Right lobe of liver (tissue), 6 donors: ENCODE data around the gene CHRM4. TPM values are rescaled to one million over a fixed set of nuclear protein-coding genes. Genes with fewer than 3 reads are reported as not detected.

Experiments
- ATAC-seq, 4 donors: fragments of 200-7000 bp; cut with Tn5 transposase; one replicate each; pipeline ENCODE4 v1.9.1; 2020; ENCODE audit warnings: mild to moderate bottlenecking in 4 of 4, moderate library complexity in 4 of 4
- DNase-seq, 3 donors: peaks; one replicate each; pipeline ENCODE4 v3.0.0-alpha.2; 2020
- H3K27ac ChIP-seq, 3 donors: fragments of 200-600 bp; one replicate each; pipeline ENCODE4 v1.8.0; 2022
- H3K27me3 ChIP-seq, 2 donors: fragments of 200-600 bp; one replicate each; pipeline ENCODE4 v1.8.0; 2022
- H3K36me3 ChIP-seq, 4 donors: fragments of 200-600 bp; sonication (generic) in 1 of 4; one replicate each; pipeline versions ENCODE4 v1.5.1 to v1.8.0; 2017 to 2022; ENCODE audit warnings: control low read depth in 1 of 4
- H3K4me1 ChIP-seq, 4 donors: fragments of 200-600 bp; sonication (generic) in 1 of 4; one replicate each; pipeline versions ENCODE4 v1.5.1 to v1.8.0; 2017 to 2022; ENCODE audit warnings: control low read depth in 1 of 4
- H3K4me3 ChIP-seq, 3 donors: fragments of 200-600 bp; one replicate each; pipeline ENCODE4 v1.8.0; 2022
- H3K9me3 ChIP-seq, 4 donors: fragments of 200-600 bp; sonication (generic) in 1 of 4; one replicate each; pipeline versions ENCODE4 v1.5.1 to v1.8.0; 2017 to 2022; ENCODE audit warnings: control low read depth in 1 of 4
- POLR2A ChIP-seq: fragments of 450-650 bp; IDR thresholded peaks from one replicate; pipeline ENCODE4 v1.6.1; 2017; ENCODE audit warnings: antibody characterized with exemption, mild to moderate bottlenecking
- WGBS: methylation state at CpG from one replicate; pipeline ENCODE4 v1.1.6; 2018; ENCODE audit warnings: low coverage, low lambda C conversion rate; ENCODE audit not compliant: insufficient coverage; ENCODE audit errors: missing lambda C conversion rate; 5-methylcytosine and 5-hydroxymethylcytosine counted together
- intact Hi-C, 2 donors: fragments of 100-400 bp; cut with DNase I; formaldehyde crosslinking; loops; one replicate each; pipeline versions ENCODE4 v1.11.2 to v1.14.1; 2022
- total RNA-seq, 6 experiments: library from RNA; depleted of rRNA in 2 of 6; stranded (reverse); fragments of >200 nt in 2 of 6; fragmentation: NEBNext Ultra II Directional in 3 of 6; extraction: Animal tissue kit (Norgen Biotek cat#: 25700) in 3 of 6; gene quantifications; one replicate each; pipeline versions ENCODE4 v1.1.0 to v1.2.4, GENCODE V29; 2016 to 2023
- TF ChIP-seq, protein P1 (sequence below), 4 donors: fragments of 200-600 bp in 3 of 4; fragments of 450-650 bp in 1 of 4; IDR thresholded peaks; one replicate each; pipeline versions ENCODE4 v1.5.1 to v1.8.0; 2016 to 2022; ENCODE audit warnings: antibody characterized with exemption in 4 of 4, mild to moderate bottlenecking in 2 of 4
- donor health status: DM: no; HTN: yes; CAD: no.
- donor health status: DM: no; HTN: no; CAD: no.
- donor health status: DM: no; HTN: no; CAD: no.
- donor health status: DM: no; HTN: yes; CAD: no.
- donor health status: DM: no; HTN: yes; CAD: no.

Gene CHRM4
- total RNA-seq, 6 experiments from 2014 or later = not detected

DNA sequence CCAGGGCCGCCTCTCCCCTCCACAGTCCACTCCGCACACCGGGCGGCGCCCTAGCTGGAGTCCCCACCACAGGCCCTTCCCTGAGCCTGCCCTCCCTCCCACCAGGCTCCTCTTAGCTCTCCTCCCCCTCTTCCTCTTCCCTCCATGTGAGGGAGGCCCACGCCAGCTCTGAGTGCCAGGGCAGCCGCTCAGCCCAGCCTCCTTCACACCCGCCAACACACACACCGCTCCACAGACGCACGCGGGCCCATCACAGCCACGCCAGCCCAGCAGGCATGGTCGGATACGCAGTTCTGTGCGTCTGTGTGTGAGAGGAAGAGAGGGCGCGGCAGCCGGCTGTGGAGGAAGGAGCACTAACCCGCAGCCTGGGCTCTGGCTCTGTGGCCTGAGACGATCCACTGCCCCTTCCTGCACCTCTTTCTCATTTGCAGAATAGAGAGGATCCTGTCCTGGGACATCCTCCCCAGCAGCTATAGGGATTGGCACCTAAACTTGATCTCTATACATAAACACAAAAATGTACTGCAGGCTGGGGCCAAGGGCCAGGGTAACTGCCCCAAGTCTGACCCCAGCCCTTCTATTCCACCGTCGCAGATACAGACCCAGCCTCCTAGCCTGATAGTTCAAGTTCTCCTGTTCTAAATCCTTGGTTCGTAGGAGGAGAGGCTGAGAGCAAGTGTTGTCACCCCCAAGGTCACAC lies 3.5 kb downstream of the CHRM4 start:
- Histone ChIP-seq H3K27me3 (peaks cover 7 to 15% of the 10 kb centered on the region in 2 donors), H3K4me1 (peaks cover 0 to 35% (median 3%) of the 10 kb centered on the region in 4 donors), H3K27ac (no peak overlapping the region), H3K9me3 (no peaks in the 10 kb centered on the region), H3K36me3 (no peaks in the 10 kb centered on the region), H3K4me3 (no peak overlapping the region)
- no peak for ATAC-seq
- WGBS = 17% methylated on average over 6 of the region's 24 CpGs
- DNase-seq = no peak
- intact Hi-C loops = loop anchor here (10.0 kb wide), 1 partner anchor 147 kb away; no protein-coding TSS in a partner anchor
- TF ChIP-seq POLR2A = no peak

DNA sequence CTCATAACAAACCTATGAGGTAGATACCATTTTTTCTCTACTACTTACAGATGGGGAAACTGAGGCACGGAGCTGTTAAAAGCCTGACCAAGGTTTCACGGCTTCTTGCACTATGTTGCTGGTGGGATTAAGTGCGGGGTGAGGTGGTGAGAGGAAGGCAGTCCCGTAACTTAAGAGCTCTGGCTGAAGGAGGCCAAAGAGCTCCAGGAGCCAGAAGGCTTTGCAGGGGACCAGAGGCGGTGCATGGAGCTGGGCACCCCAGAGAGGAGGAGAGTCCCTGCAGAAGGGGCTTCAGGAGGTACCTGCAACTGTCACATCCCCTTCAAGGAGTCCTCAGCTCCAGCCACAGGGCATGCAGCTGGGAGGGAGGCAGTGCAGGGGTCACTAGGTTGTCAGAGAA lies 4.1 kb downstream of the CHRM4 start:
- Histone ChIP-seq H3K9me3 (no peaks in the 10 kb centered on the region), H3K4me3 (no peak overlapping the region), H3K36me3 (no peaks in the 10 kb centered on the region), H3K27me3 (peaks cover 7 to 15% of the 10 kb centered on the region in 2 donors), H3K27ac (no peak overlapping the region), H3K4me1 (peaks cover 0 to 30% (median 3%) of the 10 kb centered on the region in 4 donors)
- TF ChIP-seq, protein P1, sequence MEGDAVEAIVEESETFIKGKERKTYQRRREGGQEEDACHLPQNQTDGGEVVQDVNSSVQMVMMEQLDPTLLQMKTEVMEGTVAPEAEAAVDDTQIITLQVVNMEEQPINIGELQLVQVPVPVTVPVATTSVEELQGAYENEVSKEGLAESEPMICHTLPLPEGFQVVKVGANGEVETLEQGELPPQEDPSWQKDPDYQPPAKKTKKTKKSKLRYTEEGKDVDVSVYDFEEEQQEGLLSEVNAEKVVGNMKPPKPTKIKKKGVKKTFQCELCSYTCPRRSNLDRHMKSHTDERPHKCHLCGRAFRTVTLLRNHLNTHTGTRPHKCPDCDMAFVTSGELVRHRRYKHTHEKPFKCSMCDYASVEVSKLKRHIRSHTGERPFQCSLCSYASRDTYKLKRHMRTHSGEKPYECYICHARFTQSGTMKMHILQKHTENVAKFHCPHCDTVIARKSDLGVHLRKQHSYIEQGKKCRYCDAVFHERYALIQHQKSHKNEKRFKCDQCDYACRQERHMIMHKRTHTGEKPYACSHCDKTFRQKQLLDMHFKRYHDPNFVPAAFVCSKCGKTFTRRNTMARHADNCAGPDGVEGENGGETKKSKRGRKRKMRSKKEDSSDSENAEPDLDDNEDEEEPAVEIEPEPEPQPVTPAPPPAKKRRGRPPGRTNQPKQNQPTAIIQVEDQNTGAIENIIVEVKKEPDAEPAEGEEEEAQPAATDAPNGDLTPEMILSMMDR (IDR thresholded peaks at IDR 0.05) = no peak
- no peak for TF ChIP-seq POLR2A
- 50% methylated on average over 3 of the region's 5 CpGs for WGBS
- DNase-seq (no peak), ATAC-seq (no peak)
- intact Hi-C loops = loop anchor here (10.0 kb wide), 1 partner anchor 147 kb away; no protein-coding TSS in a partner anchor

- Histone ChIP-seq H3K27me3 (peaks cover 7 to 15% of the 10 kb centered on the region in 2 donors), H3K27ac (no peak overlapping the region), H3K36me3 (no peaks in the 10 kb centered on the region), H3K4me3 (no peak overlapping the region), H3K9me3 (no peaks in the 10 kb centered on the region), H3K4me1 (peaks cover 0 to 30% (median 6%) of the 10 kb centered on the region in 4 donors)
- no peak for ATAC-seq
- DNase-seq = no peak
- intact Hi-C loops = loop anchor here (10.0 kb wide), 1 partner anchor 148 kb away; no protein-coding TSS in a partner anchor
- TF ChIP-seq, protein P1 (IDR thresholded peaks at IDR 0.05) = no peak
- no peak for TF ChIP-seq POLR2A
- 82% methylated on average over 1 of the region's 4 CpGs for WGBS
Measured at GRCh38 chr11:46386674-46387073, 4.9 kb downstream of the CHRM4 start.

DNA sequence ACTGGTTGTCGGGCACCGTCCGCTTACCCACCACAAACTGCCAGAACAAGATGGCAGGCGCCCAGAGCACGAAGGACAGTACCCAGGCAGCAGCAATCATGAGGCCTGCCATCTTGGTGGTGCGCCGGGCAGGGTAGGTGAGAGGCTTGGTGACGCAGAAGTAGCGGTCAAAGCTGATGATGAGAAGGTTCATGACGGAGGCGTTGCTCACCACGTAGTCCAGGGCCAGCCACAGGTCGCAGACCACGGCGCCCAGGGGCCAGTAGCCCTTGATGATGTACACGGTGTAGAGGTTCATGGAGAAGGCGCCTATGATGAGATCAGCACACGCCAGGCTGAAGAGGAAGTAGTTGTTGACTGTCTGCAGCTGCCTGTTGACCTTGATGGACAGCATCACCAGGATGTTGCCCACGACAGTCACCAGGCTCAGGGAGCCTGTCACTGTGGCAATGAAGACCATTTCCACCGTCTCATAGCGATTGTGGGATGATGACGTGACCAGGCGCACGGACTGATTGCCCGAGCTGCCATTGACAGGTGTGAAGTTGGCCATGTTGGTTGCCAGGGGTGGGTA lies 5.5 kb downstream of the CHRM4 start:
- TF ChIP-seq, protein P1 (IDR thresholded peaks at IDR 0.05) = no peak
- no peak for TF ChIP-seq POLR2A
- Histone ChIP-seq H3K27me3 (peaks cover 7 to 15% of the 10 kb centered on the region in 2 donors), H3K36me3 (no peaks in the 10 kb centered on the region), H3K9me3 (no peaks in the 10 kb centered on the region), H3K27ac (no peak overlapping the region), H3K4me3 (no peak overlapping the region), H3K4me1 (peaks cover 0 to 25% (median 6%) of the 10 kb centered on the region in 4 donors)
- 91% methylated on average over 14 of the region's 25 CpGs for WGBS
- ATAC-seq (no peak), DNase-seq (no peak)
- intact Hi-C loops = loop anchor here (10.0 kb wide), 1 partner anchor 149 kb away; no protein-coding TSS in a partner anchor
